SU-DHL-6 (cell line): ENCODE data around the gene HIVEP3.

Experiments
- CTCF ChIP-seq: fragments of 200-600 bp; sonication (generic); IDR thresholded peaks from one replicate; pipeline ENCODE4 v1.5.1; 2017; ENCODE audit warnings: antibody characterized with exemption, mild to moderate bottlenecking, low read length, moderate library complexity; ENCODE audit not compliant: insufficient read depth, poor library complexity, severe bottlenecking
- EZH2phosphoT487 ChIP-seq: fragments of 200-600 bp; sonication (generic), shearing (Covaris generic); conservative IDR thresholded peaks from 2 replicates; pipeline ENCODE4 v1.6.1; 2018; ENCODE audit warnings: mild to moderate bottlenecking, antibody characterized with exemption, low read length, moderate library complexity, mixed read lengths

GRCh38 chr1:41530411-41530810 is 388.3 kb downstream of the HIVEP3 start:
- TF ChIP-seq CTCF: no peak
- TF ChIP-seq EZH2phosphoT487: no peak
